ENCODE results near the gene GDAP2.
A peak's percentile ranks its signal among the peaks of the same experiment; 100 is the strongest.

DNA sequence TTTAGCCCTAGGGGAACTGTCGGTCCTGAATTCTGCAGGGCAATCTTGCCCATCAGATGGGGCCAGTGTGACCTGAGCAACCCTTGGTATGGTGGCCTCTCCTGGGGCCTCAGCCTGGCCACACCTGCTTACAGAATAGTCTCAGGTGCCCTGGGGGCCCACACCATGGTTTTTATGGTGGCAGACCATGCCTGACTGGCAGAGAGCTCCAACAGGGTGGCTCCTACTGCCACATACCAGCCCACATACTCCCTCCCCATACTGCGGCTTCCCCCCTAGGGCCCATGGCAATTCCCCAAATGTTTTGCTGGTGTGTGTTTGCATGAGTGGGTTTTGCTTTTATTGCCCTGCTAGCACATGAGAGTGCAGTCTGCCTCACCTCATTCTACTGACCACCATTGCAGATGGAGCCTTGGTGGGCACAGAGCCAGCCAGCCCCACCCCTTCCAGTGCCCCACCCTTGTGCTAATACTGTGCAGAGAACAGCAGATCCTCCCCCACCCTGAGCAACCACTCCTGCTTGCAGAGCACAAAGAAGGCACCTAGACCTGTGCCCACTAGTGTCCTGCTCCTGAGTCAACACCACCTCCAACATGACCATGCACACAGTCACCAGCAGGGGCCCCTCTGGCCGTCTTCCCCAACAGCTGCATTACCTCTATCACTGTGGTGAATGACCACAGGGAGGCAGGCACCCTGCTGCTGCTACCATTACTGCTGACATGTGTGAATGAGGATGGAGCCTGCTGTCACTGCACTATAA lies 86.8 kb downstream of the GDAP2 start:
- TF ChIP-seq, protein P1, sequence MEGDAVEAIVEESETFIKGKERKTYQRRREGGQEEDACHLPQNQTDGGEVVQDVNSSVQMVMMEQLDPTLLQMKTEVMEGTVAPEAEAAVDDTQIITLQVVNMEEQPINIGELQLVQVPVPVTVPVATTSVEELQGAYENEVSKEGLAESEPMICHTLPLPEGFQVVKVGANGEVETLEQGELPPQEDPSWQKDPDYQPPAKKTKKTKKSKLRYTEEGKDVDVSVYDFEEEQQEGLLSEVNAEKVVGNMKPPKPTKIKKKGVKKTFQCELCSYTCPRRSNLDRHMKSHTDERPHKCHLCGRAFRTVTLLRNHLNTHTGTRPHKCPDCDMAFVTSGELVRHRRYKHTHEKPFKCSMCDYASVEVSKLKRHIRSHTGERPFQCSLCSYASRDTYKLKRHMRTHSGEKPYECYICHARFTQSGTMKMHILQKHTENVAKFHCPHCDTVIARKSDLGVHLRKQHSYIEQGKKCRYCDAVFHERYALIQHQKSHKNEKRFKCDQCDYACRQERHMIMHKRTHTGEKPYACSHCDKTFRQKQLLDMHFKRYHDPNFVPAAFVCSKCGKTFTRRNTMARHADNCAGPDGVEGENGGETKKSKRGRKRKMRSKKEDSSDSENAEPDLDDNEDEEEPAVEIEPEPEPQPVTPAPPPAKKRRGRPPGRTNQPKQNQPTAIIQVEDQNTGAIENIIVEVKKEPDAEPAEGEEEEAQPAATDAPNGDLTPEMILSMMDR (IDR thresholded peaks at IDR 0.05) = peak in 2 of 7 experiments; percentile 7 to 19
- TF ChIP-seq POLR2A (IDR thresholded peaks at IDR 0.05) = no peak

Data from body of pancreas (tissue), 4 donors.